Hematopoietic multipotent progenitor cell treated with erythropoietin and hydrocortisone succinate and interleukin-3 and kit ligand, for 8 days (in vitro differentiated cells): ENCODE data around the gene ALPG.
"Not testable (repeated sequence)": the region's sequence is repeated elsewhere in the genome, so short reads cannot be mapped to it uniquely, and the experiment has no call there.

Experiments
- DNase-seq: peaks from one replicate; pipeline ENCODE4 v3.0.0-alpha.2; 2015

ALPG gene

DNA sequence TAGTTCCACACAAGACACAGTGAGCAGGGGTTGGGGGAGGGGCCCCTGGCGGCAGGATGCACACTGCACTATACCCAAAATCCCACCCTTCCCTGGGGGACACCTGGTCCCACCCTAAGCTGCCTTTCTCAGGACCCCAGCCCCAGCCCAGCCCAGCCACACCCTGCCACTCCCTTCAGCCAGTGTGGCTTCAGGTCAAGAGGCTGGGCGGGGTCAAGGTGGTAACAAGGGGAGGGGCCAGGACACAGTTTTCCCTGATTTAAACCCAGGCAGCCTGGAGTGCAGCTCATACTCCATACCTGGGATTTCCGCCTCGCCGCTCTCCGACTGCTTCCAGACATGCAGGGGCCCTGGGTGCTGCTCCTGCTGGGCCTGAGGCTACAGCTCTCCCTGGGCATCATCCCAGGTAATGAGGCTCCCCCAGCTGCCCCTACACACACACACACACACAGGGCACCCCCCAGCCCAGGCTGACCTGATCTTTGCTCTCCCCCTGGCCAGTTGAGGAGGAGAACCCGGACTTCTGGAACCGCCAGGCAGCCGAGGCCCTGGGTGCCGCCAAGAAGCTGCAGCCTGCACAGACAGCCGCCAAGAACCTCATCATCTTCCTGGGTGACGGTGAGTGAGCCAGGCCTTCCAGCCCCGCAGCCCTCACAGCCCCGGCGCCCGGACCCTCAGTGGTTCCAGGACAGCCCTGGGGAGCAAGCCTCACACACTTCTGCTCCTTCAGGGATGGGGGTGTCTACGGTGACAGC, at the start of gene ALPG:
ALPG (plus strand) TSS at position 289 of the 755 bp plus-strand sequence; CDS start at position 340, 51 bp downstream.
- DNase-seq = no peak

- DNase-seq = no peak
Measured at GRCh38 chr2:232361646-232362045, 45.0 kb upstream of the ALPG start.

- no peak for DNase-seq
Measured at GRCh38 chr2:232362174-232362900, 44.3 kb upstream of the ALPG start.

- not testable (repeated sequence) for DNase-seq
Measured at GRCh38 chr2:232363064-232363783, 43.4 kb upstream of the ALPG start.

DNA sequence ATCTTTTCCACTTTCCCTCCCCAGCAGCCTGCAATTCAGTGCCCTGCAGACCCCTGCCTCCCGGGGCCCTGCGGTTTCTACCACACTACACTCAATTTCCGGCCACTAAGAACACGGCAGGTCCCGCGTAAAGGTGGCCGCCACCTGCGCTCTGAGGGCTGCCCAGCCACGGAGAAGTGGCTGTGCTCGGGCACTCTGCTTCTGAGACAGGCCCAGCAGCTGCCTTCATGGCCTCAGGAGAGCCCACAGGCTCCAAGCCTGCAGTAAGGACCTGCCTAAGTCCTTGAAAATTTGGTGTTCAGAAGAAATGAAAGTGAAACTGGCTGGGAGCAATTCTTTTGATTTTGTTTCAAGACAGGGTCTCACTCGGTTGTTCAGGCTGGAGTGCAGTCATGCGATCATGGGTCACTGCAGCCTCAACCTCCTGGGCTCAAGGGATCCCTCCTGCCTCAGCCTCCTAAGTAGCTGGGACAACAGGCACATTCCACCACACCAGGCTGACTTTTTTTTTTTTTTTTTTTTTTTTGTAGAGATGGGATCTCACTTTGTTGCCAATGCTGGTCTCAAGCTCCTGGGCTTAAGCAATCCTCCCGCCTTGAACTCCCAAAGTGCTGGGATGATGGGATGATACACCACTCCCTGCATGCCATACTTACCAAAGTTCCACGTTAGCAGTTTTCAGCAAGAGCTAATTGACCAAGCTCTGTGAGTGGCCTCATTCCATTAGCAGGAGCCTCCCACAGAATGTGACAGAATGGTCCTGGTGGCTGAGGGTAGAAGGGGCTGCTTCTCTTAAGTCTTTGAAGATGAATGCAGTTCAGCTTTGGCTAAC, 42.6 kb upstream of the ALPG start:
- DNase-seq = peak; percentile 20

DNA sequence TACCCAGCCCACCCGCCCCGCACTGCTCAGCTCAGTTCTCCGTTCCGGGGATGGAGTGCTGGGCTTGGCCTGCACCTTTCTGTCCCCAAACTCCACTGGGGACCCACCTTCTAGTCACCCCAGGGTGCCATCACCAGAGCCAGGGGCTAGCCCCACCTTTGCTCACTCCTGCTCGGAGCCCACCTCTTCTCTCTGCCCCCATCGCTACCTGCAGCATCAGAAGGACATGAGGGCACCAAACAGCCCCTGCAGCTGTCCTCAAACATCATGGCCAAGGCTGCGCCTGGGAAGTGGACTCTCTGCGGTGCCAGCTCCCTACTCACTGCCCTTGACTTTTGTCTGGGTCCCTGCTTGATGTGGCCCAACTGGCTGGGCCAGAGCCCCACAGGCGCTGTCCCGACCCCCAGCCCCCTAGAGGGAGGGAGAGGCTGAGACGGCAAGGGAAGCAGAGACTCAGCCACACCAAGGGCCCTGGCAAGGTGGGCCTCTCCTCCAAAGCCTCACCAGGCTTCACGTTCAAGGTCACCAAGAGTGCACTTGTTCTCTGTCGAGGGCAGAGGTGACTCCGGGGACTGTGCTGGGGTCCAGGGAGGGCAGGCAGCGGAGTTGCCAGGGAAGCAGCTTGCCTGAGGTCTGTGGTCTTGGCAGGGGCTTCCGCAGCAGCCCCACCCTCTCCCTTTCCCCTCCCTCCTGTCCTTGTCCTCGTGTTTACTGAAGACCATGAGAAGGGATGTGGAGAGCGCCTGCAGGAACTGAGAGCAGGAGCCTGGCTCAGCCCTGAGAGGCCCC, 41.6 kb upstream of the ALPG start:
- DNase-seq = not testable (repeated sequence)

DNA sequence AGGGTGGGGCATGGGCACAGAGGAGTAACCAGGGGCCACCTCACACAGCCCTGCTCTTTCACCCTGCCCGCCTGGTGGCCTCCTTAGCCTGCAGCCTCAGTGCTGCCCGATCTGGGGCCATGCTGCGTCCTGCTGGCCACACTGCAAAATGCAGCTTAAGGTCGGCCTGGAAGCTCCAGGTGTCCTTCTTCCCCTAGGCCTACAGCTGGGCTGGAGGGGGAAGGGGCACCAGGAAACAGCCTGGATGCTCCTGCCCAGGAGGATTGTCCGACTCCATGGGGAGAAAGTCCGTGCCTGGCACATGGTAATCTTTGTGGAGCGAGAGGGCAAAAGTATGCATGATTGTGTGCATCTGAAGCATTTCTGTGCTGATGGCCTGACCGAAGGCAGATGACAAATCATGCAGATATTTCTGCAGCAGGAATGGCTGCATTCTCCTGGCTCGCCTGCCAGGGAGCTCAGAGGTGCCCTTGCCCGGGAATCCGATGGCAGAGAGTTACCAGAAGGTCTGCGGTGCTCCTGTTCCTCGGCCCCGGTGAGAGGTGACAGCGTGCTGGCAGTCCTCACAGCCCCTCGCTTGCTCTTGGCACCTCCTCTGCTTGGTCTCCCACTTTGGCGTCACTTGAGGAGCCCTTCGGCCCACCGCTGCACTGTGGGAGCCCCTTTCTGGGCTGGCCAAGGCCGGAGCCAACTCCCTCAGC, 40.9 kb upstream of the ALPG start:
- DNase-seq = peak; percentile 43

GRCh38 chr2:232366461-232366860, 40.2 kb upstream of the ALPG start:
- not testable (repeated sequence) for DNase-seq

GRCh38 chr2:232367016-232367415, 39.6 kb upstream of the ALPG start:
- DNase-seq = no peak

- no peak for DNase-seq
Measured at GRCh38 chr2:232367591-232368233, 38.9 kb upstream of the ALPG start.

DNA sequence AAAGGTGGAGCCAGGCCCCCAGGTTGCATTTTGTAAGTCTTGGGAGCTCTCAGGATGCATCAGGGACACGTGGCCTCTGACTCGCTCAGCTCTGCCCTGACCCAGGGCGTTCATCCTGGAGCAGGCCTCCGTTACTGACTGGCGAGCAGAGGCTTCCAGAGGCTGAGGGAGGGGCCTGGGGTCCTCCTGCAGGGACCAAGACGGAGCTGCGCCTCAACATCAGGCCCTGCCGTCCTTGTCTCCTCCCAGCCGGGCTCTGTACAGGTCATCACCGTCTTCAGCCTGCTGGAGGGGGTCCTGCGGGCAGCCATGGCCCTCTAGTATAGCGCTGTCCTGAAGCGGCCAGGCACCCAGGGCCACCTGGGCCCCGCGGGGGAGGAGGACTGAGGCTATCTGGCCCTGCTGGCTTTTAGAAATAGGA, 38.3 kb upstream of the ALPG start:
- no peak for DNase-seq

DNA sequence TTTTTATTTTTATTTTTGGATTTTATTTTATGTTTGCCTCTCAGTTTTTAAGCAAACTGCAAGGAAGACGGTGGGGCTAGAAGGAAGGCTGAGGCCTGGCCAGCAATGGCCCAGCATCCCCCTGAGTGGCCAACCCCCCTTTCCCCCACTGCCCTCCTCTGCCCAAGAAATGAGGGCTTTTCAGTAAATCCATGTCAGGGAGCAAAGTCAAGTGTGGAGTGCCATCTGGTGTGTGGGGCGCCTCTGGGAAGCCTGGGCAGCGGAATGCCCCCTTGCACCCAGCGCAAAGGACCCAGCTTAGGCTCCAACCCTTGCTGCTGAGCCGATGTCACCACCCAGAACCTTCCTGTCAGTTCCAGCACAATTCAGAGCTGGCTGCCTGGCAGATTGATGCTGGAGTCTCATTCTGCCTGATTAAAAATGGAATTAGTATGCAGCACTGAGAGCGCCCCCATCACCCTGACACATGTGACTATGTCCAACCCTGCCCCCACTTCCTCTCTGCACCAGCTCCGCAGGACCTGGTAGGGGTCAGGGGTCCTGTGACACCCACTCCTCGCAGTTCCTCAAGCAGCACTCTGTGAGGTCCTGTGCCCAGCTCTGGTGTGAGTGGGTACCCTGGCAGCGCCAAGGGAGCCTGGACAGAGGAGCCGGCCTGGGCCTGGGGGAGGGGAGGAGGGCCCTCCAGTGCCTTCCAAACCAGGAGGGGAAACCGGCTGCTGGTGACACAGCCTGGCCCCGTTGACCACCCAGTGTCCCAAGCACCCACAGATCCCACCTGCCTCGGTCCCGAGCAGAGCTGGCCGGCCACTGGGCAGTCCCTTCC, 37.3 kb upstream of the ALPG start:
- DNase-seq = no peak

DNA sequence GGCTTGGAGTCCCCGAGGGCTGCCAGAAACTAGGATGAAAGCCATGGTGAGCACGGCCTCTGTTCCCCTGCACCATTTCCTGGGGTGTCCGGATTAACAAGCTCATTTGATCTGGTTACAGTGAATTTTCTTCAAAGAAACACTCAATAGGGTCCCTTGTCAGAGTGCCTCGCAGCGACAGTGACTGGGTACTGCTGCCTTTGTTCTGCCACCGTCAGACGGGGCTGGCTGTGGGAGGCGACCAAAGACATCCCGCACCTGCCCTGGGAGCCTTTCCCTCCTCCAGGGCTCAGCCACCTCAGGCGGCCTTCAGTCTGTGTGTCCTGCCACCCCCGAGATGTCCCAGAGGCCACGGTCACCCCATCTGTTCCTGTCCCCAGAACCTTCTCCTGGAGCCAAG, 36.6 kb upstream of the ALPG start:
- not testable (repeated sequence) for DNase-seq

DNA sequence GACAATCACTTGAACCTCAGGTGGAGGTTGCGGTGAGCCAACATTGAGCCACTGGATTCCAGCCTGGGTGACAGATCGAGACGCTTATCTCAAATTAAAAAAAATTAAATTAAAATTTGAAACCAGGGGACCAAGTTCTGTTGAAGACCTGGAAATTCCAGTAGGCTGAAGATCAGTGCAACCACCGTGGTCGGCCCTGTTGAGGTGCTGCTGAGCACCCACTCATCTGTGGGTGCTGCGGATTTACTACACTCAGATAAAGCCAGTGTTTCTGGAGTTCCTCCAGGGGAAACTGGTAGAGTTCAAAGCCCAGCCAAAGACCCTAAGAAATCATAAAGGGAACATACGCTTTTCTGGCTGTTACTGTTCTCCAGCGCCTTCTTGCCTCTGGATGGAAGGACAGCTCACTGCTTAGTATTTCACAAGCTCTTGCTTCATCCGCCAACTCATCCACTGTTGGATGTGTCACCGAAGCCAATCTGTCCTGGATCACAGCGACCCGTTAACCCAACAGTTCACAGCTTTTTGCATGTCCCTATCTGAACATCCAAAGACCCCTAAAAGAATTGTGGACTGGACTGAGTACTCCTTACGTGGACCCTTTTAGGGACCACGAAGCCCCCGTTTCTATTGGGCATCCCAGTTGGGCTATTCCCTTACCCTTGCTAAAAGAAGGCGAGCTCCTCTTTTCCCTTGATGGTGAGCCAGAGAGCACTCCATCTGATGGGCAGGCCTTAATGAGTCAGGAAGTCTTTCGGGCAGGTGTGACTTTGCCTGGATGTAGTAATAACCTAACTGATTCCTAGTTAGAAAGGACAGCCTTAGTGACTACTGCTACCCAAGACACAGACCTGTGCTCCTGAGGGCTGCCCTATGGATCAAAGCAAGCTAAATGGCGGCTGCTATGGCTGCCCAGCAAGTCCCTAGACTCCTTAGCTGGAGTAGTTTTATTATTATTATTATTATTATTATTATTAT, 34.1 kb upstream of the ALPG start:
- no peak for DNase-seq

- DNase-seq = no peak
Measured at GRCh38 chr2:232374356-232374755, 32.3 kb upstream of the ALPG start.

- DNase-seq = no peak
Measured at GRCh38 chr2:232375164-232375563, 31.5 kb upstream of the ALPG start.

DNA sequence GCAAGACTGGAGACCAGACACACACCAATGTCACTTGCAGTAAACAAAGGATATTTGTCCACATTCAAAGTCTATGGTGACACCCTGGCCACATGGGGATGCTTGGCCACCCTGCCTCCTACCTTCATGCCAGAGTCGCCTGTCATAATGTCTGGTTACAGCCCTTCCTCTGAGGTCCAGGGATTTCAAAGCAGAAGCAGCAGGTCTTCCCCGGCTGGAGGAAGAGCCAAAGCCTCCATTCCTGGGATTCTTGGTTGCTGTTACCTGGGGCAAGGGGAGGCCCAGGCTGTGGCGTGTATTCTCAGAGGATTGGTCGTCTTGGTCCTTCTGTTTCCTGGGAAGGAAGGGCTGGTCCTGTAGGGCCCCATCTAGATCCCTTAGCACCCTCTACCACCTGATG, 30.4 kb upstream of the ALPG start:
- no peak for DNase-seq

DNA sequence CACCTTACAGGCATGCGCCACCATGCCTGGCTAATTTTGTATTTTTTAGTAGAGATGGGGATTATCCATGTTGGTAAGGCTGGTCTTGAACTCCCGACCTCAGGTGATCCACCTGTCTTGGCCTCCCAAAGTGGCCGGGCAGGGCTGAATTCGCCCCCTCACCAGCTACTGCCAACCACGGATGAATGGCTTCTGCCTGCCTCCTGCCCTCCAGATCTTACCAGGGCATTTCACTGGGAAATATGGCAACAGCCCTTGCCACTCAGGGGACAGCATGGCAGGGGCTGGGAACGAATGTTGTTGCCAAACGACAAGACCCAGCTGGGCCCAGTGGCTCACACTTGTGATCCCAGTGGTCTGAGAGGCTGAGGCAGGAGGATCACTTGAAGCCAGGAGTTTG, 29.9 kb upstream of the ALPG start:
- no peak for DNase-seq

- DNase-seq = no peak
Measured at GRCh38 chr2:232377319-232377718, 29.3 kb upstream of the ALPG start.
